Activated CD8-positive, alpha-beta memory T cell treated with anti-CD3 and anti-CD28 coated beads, Interleukin-2, amount 10 ng/mL, durations not matched to agents 7 days and 5 days (primary cell): ENCODE results near the gene PTPRS. TPM values are rescaled to one million over a fixed set of nuclear protein-coding genes. Genes with fewer than 3 reads are reported as not detected.

Experiments
- ATAC-seq: fragments of 150-1000 bp; cut with Tn5 transposase; one replicate; pipeline ENCODE4 v1.10.0; 2021; ENCODE audit warnings: moderate library complexity
- CTCF ChIA-PET: fragments of 350-600 bp; sonication (Branson Sonifier 250); formaldehyde crosslinking; loops from one replicate; lab custom pipeline; 2021; ENCODE audit warnings: antibody characterized with exemption; lab: Charles Lee
- DNase-seq: peaks from one replicate; pipeline ENCODE4 v3.0.0-alpha.2; 2020
- H3K27ac Mint-ChIP-seq: one replicate; pipeline ENCODE4 v1.8.0; 2021; ENCODE audit warnings: mild to moderate bottlenecking, mixed read lengths
- H3K27me3 Mint-ChIP-seq: one replicate; pipeline ENCODE4 v1.8.0; 2021; ENCODE audit warnings: mixed read lengths
- H3K36me3 Mint-ChIP-seq: one replicate; pipeline ENCODE4 v1.8.0; 2021; ENCODE audit warnings: mild to moderate bottlenecking, mixed read lengths
- H3K4me1 Mint-ChIP-seq: one replicate; pipeline ENCODE4 v1.8.0; 2021; ENCODE audit warnings: mixed read lengths
- H3K4me3 Mint-ChIP-seq: one replicate; pipeline ENCODE4 v1.8.0; 2021; ENCODE audit warnings: mild to moderate bottlenecking, moderate library complexity, mixed read lengths
- H3K9me3 Mint-ChIP-seq: one replicate; pipeline ENCODE4 v1.8.0; 2022; ENCODE audit warnings: low read depth, mixed read lengths
- total RNA-seq, 2 experiments: library from RNA; stranded (reverse); gene quantifications; one replicate each; pipeline ENCODE4 v1.2.3, GENCODE V29; 2021

Gene PTPRS
- total RNA-seq, 2 experiments from 2014 or later, result 0.16 to 0.32 TPM

DNA sequence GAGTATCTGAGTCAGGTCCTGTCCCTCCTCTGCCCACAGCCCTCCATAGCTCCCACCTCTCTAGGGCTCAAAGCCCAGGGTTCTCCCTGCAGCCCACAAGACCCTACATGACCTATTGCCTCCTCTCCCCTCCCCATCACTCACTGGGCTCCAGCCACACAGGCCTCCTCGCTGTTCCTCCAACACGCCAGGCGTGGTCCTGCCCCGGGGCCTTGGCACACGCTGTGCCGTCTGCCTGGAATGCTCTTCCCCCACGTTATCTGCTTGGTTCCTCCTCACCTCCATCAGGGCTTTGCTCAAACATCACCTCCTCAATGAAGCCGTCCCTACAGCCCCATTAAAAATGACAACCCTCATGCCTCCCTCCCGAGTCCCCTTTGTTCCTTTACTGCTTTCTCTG is 21.1 kb downstream of the PTPRS start:
- Mint-ChIP-seq H3K36me3 (no peaks in the 10 kb centered on the region), H3K4me1 (peaks cover 5% of the 10 kb centered on the region), H3K9me3 (no peaks in the 10 kb centered on the region), H3K27me3 (peaks cover 17% of the 10 kb centered on the region), H3K27ac (no peak overlapping the region), H3K4me3 (no peak overlapping the region)
- DNase-seq, result no peak
- no peak for ATAC-seq
- CTCF ChIA-PET, result no interaction called here

DNA sequence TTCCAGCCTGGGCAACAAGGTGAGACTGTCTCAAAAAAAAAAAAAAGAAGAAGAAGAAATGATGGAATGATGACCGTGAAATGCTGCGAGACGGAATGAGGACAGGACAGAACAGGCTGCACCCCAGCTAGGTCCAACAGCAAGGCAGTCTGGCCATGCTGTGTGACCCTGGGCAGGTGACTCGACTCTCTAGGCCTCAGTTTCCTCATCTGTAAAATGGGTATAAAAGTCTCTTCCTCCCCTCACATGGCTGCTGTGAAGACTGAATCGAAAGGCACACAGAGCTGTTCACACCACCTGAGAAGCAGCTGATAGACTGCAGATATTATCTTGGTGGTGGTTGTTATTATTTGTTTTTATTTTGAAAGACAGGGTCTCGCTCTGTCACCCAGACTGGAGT is 22.3 kb downstream of the PTPRS start:
- peaks cover 15% of the 10 kb centered on the region for H3K27me3 Mint-ChIP-seq
- no peak overlapping the region for H3K27ac Mint-ChIP-seq
- ATAC-seq (no peak), DNase-seq (no peak)
- H3K4me3 Mint-ChIP-seq, result no peak overlapping the region
- H3K36me3 Mint-ChIP-seq, result no peaks in the 10 kb centered on the region
- H3K9me3 Mint-ChIP-seq, result no peaks in the 10 kb centered on the region
- CTCF ChIA-PET, result no interaction called here
- H3K4me1 Mint-ChIP-seq, result peaks cover 5% of the 10 kb centered on the region

GRCh38 chr19:5317321-5317720 is 23.3 kb downstream of the PTPRS start:
- ATAC-seq (no peak), DNase-seq (no peak)
- Mint-ChIP-seq H3K27me3 (peaks cover 14% of the 10 kb centered on the region), H3K4me3 (no peak overlapping the region), H3K9me3 (no peaks in the 10 kb centered on the region), H3K36me3 (no peaks in the 10 kb centered on the region), H3K4me1 (peaks cover 5% of the 10 kb centered on the region), H3K27ac (no peak overlapping the region)
- CTCF ChIA-PET, result no interaction called here

- Mint-ChIP-seq H3K36me3 (no peaks in the 10 kb centered on the region), H3K4me1 (no peaks in the 10 kb centered on the region), H3K27me3 (peaks cover 4% of the 10 kb centered on the region), H3K4me3 (no peak overlapping the region), H3K9me3 (no peaks in the 10 kb centered on the region), H3K27ac (no peak overlapping the region)
- CTCF ChIA-PET, result no interaction called here
- DNase-seq (no peak), ATAC-seq (no peak)
These were observed 24.5 kb downstream of the PTPRS start for GRCh38 chr19:5316138-5316537.

DNA sequence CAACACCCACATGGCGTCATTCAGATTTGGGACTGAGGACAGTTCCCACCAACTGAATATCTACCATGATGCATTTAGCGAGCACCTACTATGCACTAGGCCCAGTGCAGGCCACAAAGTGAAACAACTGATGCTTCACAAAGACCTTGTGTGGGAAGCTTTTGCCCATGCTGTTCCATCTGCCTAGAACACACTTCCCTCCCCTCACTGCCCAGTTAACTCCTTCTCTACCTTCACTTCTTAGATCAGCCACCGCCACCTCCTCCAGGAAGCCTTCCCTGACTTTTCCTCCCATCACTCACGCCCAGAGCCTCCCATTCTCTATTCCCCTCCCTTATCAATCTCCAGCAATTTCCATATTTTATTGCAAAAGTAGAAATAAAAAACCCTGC is 25.7 kb downstream of the PTPRS start:
- Mint-ChIP-seq H3K36me3 (no peaks in the 10 kb centered on the region), H3K4me3 (no peak overlapping the region), H3K27me3 (peaks cover 4% of the 10 kb centered on the region), H3K27ac (no peak overlapping the region), H3K9me3 (no peaks in the 10 kb centered on the region), H3K4me1 (no peaks in the 10 kb centered on the region)
- ATAC-seq (no peak), DNase-seq (no peak)
- CTCF ChIA-PET, result no interaction called here

DNA sequence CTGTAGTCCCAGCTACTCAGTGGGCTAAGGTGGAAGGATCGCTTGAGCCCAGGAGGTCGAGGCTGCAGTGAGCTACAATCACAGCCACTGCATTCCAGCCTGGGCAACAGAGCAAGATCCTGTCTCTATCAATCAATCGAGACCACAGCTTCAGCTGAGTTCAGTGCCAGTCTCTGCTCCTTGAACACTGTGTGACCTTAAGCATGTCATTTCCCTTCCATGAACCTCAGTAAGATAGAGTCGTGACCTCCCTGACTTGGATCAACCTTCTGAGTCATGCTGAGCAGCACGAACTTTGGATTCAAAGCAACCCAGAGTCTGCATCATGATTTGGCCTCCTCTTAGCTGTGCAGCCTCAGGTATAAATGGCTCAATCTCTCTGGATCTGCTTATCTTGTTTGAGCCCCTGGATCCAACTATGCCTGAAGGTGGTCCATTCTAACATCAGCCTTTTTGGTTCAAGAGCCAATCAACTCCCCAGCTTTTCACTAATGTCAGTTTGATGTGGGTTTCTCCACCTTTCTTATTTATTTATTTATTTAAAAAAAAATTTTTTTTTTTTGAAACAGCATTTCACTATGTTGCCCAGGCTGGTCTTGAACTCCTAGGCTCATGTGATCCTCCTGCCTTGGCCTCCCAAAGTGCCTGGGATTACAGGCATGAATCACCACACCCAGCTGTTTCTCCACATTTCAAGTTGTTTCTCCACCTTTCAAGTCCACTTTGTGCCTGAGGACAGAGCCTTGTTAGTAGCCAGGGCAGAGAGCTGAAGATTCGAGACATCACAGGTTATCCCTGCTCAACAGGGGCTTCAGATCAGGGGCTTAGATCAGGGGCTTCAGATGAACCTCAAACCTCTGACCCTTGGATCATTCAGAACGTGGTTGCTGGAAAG is 26.4 kb downstream of the PTPRS start:
- no peaks in the 10 kb centered on the region for H3K9me3 Mint-ChIP-seq
- CTCF ChIA-PET, result no interaction called here
- H3K4me3 Mint-ChIP-seq, result no peak overlapping the region
- ATAC-seq (no peak), DNase-seq (no peak)
- no peak overlapping the region for H3K27ac Mint-ChIP-seq
- H3K27me3 Mint-ChIP-seq, result peaks cover 4% of the 10 kb centered on the region
- H3K4me1 Mint-ChIP-seq, result no peaks in the 10 kb centered on the region
- no peaks in the 10 kb centered on the region for H3K36me3 Mint-ChIP-seq

GRCh38 chr19:5313307-5313706 is 27.3 kb downstream of the PTPRS start:
- CTCF ChIA-PET, result no interaction called here
- H3K27me3 Mint-ChIP-seq, result peaks cover 4% of the 10 kb centered on the region
- no peak overlapping the region for H3K4me3 Mint-ChIP-seq
- no peaks in the 10 kb centered on the region for H3K9me3 Mint-ChIP-seq
- H3K36me3 Mint-ChIP-seq, result no peaks in the 10 kb centered on the region
- DNase-seq (no peak), ATAC-seq (no peak)
- no peak overlapping the region for H3K27ac Mint-ChIP-seq
- no peaks in the 10 kb centered on the region for H3K4me1 Mint-ChIP-seq

GRCh38 chr19:5312058-5312457 is 28.6 kb downstream of the PTPRS start:
- no peak for DNase-seq
- H3K36me3 Mint-ChIP-seq, result no peaks in the 10 kb centered on the region
- no peak overlapping the region for H3K4me3 Mint-ChIP-seq
- no peaks in the 10 kb centered on the region for H3K4me1 Mint-ChIP-seq
- H3K27me3 Mint-ChIP-seq, result peaks cover 4% of the 10 kb centered on the region
- ATAC-seq, result no peak
- H3K9me3 Mint-ChIP-seq, result no peaks in the 10 kb centered on the region
- CTCF ChIA-PET, result no interaction called here
- no peak overlapping the region for H3K27ac Mint-ChIP-seq

- ATAC-seq, result no peak
- Mint-ChIP-seq H3K27me3 (peaks cover 4% of the 10 kb centered on the region), H3K4me3 (no peak overlapping the region), H3K27ac (no peak overlapping the region), H3K36me3 (no peaks in the 10 kb centered on the region), H3K9me3 (no peaks in the 10 kb centered on the region), H3K4me1 (no peaks in the 10 kb centered on the region)
- no peak for DNase-seq
- CTCF ChIA-PET, result no interaction called here
These were observed 31.0 kb downstream of the PTPRS start for GRCh38 chr19:5309438-5310204.

DNA sequence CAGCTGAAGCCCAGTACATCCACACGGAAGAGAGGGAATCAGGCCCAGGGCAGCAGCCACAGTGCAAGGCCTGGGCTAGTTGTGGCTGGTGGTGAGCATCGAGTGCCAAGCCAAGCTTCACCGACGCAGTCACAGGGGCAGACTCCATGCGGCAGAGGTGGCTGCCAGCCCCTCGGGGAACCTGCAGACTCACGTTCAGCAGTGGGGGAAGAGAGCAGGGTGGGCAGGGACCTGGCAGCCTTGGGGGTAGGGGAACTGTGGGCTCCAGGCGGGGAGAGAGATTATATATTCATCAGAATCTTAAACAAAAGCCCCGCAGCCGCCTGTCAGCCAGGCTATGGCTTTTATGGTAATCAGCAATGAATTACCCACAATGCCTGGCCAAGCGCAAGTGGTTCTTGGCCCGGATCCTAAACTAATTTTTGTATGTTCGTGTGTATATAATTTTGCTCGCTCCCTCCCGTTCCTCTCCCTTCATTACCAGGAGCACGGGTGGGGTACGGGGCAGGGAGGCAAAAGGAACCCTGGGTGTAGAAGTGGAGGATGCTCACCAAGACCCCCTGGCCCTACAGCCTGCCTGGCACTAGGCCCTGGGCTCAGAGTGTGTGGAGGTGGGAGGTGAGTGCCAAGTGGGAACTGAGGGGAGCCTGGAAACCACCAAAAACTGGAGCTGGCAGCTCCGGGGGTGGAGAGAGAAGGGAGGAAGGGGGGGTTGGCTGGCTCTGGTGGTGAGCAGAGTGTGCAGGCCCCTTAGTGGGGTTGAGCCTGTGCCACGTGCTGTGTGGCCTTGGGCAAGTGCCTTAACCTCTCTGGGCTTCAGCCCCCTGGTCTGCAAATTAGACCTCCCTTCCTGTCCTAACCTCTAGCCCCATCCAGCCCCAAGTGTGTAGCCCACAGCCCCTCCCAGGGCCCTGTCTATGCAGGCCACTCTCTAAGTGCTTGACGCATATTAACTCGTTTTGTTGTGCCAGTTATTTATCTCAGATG is 31.9 kb downstream of the PTPRS start:
- H3K27me3 Mint-ChIP-seq, result peaks cover 4% of the 10 kb centered on the region
- H3K36me3 Mint-ChIP-seq, result no peaks in the 10 kb centered on the region
- no peak overlapping the region for H3K27ac Mint-ChIP-seq
- H3K4me3 Mint-ChIP-seq, result no peak overlapping the region
- H3K4me1 Mint-ChIP-seq, result no peaks in the 10 kb centered on the region
- ATAC-seq (no peak), DNase-seq (no peak)
- CTCF ChIA-PET, result no interaction called here
- no peaks in the 10 kb centered on the region for H3K9me3 Mint-ChIP-seq

DNA sequence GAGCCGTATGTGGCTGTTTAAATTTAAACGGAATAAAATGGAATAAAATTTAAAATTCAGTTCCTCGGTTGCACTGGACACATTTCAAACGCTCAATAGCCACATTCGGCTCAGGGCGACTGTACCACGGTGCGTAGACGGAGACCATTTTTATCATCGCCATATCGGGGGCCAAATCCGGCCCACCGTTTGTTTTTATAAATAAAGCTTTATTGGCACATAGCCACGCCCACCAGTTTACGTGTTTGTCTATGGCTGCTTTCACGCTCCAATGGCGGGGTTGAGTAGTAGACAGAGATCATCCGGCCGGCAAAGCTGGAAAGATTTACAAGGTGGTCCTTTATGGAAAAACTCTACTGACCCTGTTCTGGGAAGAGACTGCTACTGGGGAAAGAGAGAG is 33.0 kb downstream of the PTPRS start:
- Mint-ChIP-seq H3K27me3 (no peaks in the 10 kb centered on the region), H3K36me3 (no peaks in the 10 kb centered on the region), H3K27ac (no peak overlapping the region), H3K9me3 (no peaks in the 10 kb centered on the region), H3K4me3 (no peak overlapping the region), H3K4me1 (no peaks in the 10 kb centered on the region)
- ATAC-seq (no peak), DNase-seq (no peak)
- CTCF ChIA-PET, result no interaction called here

- Mint-ChIP-seq H3K9me3 (no peaks in the 10 kb centered on the region), H3K4me1 (no peaks in the 10 kb centered on the region), H3K27me3 (no peaks in the 10 kb centered on the region), H3K36me3 (no peaks in the 10 kb centered on the region), H3K4me3 (no peak overlapping the region), H3K27ac (no peak overlapping the region)
- CTCF ChIA-PET, result no interaction called here
- DNase-seq (no peak), ATAC-seq (no peak)
These were observed 35.4 kb downstream of the PTPRS start for GRCh38 chr19:5305163-5305562.

DNA sequence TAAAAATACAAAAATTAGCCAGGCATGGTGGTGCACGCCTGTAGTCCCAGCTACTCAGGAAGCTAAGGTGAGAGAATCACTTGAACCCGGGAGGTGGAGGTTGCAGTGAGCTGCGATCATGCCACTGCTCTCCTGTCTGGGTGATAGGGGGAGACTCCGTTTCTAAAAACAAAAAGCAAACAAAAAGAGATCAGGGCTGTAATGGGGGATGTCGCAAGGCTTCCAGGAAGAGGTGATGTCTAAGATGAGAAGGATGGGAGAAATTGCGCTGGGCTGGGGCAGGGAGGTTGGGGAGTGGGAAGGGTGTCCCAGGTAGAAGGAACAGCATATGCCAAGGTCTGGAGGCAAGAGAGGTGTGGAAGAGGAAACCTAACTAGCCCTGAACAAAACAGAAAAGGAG is 36.1 kb downstream of the PTPRS start:
- DNase-seq (no peak), ATAC-seq (no peak)
- no peaks in the 10 kb centered on the region for H3K27me3 Mint-ChIP-seq
- no peak overlapping the region for H3K27ac Mint-ChIP-seq
- no peak overlapping the region for H3K4me3 Mint-ChIP-seq
- no peaks in the 10 kb centered on the region for H3K36me3 Mint-ChIP-seq
- H3K9me3 Mint-ChIP-seq, result no peaks in the 10 kb centered on the region
- CTCF ChIA-PET, result no interaction called here
- no peaks in the 10 kb centered on the region for H3K4me1 Mint-ChIP-seq
